Stimulated activated CD8-positive, alpha-beta memory T cell treated with anti-CD3 and anti-CD28 coated beads, Interleukin-2, amount 100 ng/mL, for 1 hour (primary cell): ENCODE results near the gene FBXO21.
A peak's percentile ranks its signal among the peaks of the same experiment; 100 is the strongest.
"Not testable (repeated sequence)": the region's sequence is repeated elsewhere in the genome, so short reads cannot be mapped to it uniquely, and the experiment has no call there.

Experiments used
- DNase-seq, 2 donors: peaks; one replicate each; pipeline ENCODE4 v3.0.0-alpha.2; 2020; ENCODE audit warnings: low read depth in 2 of 2

The FBXO21 gene, protein sequence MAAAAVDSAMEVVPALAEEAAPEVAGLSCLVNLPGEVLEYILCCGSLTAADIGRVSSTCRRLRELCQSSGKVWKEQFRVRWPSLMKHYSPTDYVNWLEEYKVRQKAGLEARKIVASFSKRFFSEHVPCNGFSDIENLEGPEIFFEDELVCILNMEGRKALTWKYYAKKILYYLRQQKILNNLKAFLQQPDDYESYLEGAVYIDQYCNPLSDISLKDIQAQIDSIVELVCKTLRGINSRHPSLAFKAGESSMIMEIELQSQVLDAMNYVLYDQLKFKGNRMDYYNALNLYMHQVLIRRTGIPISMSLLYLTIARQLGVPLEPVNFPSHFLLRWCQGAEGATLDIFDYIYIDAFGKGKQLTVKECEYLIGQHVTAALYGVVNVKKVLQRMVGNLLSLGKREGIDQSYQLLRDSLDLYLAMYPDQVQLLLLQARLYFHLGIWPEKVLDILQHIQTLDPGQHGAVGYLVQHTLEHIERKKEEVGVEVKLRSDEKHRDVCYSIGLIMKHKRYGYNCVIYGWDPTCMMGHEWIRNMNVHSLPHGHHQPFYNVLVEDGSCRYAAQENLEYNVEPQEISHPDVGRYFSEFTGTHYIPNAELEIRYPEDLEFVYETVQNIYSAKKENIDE

DNA sequence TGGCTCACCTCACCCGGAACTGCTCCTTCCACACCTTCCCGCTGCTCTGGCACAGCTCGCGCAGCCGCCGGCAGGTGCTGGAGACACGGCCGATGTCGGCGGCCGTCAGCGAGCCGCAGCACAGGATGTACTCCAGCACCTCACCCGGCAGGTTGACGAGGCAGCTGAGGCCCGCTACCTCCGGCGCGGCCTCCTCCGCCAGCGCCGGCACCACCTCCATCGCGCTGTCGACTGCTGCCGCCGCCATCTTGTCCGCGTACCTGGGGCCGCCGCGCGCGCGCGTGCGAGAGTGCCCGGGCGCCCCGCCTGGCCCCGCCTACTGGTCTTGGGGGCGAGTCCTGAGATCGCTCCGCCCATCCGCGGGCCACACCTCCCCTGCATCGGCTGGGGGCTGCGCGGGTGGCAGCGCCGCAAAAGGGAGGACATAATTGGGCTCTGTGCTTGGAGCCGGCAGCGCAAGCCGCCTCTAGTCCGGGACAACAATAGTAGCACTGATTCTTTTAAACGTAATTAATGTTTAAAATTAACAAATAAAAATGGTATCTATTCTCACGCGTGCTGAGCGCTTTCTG lies at the start of gene FBXO21:
Gene FBXO21, minus strand, starts transcription at position 261 of the 572 bp plus-strand sequence. Its CDS starts 14 bp downstream, at position 247.
- peak; percentile 87 to 89 for DNase-seq

DNA sequence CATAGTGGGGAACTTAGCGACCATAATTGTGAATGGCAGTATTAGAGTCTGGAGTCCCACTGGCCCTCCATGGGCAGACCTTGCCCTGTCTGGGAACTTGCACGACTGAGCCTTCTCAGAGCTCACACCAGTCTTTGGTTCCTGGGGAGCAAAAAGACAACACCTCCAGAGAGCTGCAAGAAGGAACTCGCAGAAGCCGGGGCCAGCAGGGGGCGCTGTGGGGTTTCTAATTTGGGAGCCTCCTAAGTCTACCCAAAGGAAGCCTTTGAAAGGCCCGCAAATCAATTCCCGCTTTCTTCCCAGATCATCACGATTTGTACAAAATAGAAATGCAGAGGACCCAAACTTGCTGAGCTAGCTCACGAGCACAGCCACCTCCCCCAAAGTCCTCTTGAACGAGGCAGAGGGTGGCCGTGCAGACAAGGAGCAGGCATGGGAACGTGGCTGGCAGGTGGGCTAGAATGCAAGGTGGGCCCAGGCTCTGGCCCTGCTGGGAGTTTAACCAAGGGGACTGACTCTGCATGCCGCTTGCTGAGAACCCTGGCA lies 46.3 kb upstream of the FBXO21 start:
- DNase-seq, result peak; percentile 50 to 52

DNA sequence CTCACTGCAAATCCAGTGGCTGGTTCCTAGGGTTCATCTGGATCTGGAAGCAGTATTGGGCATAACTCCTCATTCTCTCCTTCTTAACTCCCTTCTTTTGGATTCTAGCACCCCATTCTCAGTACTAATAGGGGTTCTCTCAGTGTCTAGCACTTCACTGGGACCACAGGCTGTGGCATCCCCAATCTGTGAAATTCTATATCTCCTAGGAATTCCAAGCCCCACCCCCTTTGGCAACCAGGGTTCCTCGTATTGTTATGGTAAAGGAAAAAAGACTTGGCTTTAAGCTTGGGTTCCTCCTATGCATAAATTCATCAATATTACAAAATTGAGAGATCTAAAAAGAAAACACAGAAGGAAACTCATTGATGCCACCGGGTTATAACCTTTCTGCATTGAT lies 45.0 kb upstream of the FBXO21 start:
- DNase-seq, result no peak

DNA sequence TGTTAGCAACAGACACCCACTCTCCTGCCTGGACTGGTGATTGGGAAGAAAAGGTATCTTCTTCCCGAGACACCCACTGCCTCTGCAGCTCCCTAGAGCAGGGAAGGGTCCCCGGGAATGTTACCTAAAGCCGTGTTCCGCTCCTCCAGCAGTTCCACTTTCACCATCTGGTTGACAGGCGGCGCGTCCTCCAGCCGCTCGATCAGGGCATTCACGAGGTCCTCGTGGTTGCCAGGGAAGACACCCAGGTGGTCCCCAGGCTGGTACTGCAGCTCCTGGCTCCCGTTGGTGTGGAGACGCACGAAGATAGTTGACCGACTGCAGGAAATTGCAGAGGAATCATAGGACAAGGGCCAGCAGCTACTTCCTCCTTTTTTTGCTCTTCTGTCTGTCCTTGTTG lies 44.2 kb upstream of the FBXO21 start:
- DNase-seq, result no peak

DNA sequence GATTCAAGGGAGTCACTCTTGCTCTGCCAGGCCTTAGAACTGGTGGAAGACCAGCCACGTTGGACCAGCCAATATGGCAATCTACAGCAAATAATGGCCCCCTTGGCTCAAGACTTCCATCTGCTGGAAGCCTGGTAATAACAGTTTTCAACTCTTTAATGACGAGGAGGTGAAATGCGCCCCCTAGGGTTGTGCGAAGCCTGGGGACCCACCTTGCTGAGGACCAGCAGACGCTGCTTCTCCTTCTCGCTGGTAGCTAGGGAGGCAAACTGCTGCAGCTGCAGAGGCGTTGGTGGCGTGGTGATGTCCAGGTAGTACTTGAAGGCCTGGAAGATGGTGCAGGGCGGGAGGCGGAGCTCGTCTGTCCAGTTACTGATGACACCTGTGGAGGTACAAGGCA lies 41.5 kb upstream of the FBXO21 start:
- no peak for DNase-seq

DNA sequence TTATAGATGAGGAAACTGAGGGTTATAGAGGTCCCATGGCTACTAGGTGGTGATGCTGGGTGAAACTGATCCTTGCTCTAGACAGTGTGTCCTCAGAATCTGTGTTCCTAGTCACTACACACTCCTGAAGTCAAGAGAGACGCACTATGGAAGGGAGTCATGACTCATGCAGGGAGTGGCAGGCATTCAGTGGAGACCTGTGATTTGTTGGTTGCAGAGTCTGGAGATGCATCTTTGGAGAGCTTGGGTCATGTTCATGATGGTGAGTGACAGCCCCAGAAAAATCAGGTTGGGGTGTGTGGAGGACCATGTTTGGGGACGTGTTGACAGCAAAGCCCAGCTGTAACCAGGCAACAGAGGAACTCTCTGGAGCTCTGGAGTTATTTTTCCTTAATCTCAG lies 38.0 kb upstream of the FBXO21 start:
- DNase-seq, result no peak

DNA sequence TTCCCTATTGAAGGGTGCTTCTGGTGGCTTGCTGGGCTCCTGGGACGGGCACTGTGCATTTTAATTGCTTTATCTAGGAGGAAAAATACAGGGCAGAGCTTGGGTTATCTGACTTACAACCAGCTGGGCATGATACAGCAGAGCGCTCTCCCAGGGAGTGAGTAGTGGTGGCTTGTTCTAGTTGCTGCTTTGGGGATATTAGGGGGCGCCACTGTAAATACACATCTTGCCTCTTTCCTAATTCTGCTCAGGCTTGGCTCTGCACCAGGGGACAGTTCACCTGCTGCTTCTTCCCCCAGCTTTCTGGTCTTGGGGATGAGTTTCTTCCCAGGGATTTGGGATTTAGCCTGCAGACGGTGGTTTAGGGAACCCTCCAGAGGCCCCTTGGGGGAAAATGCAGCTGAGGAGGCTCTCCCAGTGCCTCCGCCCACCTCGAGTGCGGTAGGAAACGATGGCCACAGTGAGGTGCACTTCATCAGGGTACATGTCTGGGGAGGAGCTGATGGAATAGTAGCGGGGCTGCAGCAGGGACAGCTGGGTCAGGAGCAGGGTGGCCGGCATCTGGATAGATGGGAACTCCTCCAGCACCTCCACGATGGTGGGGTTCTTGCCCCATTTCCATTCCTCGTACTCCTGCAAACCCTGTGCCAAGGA lies 36.9 kb upstream of the FBXO21 start:
- no peak for DNase-seq

DNA sequence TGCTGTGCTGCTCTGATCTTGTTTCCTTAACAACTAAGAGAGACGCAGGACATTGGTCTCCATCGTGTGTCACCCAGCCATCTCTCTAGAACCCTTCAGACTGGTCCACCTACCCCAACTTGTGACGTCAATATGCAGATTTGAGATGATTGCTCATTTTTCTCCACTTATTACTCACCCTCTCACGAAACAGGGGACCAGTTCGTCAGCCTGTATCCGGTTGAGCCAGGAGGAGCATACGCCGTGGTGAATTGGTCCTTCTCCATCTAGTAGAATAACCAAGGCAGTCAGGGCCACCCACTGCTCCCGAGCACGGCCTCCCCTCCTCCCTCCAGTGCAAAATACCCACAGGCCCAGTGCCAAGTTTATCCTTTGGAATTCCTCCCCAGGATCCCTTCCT lies 36.2 kb upstream of the FBXO21 start:
- no peak for DNase-seq

DNA sequence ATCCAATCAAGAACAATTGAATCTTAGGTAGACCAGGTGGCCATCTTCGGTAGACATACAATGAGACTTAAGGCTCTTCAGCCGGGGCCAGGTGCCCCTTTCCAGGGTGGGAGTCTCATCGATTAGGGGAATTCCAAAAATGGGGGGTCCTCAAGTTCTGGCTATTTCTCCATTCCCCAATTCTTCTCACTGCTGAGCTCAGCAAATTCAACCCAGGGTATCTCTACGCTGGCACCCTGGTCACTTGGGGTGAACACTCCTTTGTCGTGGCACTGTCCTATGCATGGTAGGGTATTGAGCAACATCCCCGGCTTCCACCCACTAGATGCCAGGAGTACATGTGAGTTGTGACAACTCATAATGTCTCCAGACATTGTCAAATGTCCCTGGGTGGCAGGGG lies 34.9 kb upstream of the FBXO21 start:
- no peak for DNase-seq

DNA sequence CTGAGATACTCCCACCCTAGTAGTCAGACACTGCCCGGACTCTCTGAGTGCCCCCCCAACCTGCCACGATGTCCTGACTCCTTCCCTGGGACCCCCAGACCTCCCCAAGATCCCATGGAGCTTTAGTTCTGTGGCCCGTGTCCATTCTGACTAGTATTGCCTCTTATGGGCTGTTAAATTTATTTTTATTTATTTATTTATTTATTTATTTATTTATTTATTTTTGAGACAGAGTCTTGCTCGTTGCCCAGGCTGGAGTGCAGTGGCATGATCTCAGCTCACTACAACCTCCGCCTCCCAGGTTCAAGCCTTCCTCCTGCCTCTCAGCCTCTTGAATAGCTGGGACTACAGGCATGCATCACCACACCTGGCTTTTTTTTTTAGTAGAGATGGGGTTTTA lies 30.7 kb upstream of the FBXO21 start:
- not testable (repeated sequence) for DNase-seq

DNA sequence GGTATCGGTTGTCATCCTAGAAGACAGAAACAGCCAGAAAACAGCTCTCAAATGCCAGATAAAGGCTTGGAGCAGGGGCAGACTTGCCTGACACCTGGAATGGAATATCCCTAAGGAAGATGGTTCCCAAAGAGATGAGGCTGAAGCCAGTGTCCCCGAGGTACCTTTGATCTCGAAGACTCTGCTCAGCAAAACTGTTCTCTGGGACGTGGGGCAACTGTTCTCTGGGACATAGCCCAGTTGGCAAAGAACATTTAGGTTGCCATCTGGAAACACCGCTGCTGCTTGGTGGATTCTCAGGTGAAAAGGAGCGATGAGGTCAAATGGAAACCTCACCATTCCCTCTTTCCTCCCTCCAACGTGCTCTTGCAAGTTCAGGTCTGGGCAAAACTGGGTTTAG lies 27.9 kb upstream of the FBXO21 start:
- no peak for DNase-seq

DNA sequence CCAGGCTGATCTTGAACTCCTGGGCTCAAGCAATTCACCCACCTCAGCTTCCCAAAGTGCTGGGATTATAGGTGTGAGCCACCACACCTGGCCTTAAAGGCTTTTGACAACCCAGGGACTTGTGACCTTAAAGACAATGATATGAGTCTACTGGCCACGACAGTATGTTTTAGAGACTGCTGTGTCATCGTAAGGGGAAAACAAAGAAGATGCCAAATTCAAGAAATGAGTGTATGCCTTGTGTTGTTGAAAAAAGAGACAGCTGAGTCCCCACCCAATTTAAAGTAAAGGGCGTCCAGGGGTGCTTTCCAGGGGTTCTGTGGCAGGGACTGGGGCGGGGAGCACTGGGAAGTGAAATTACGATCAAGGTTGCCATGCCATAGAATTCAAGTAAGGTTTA lies 26.4 kb upstream of the FBXO21 start:
- DNase-seq, result no peak

DNA sequence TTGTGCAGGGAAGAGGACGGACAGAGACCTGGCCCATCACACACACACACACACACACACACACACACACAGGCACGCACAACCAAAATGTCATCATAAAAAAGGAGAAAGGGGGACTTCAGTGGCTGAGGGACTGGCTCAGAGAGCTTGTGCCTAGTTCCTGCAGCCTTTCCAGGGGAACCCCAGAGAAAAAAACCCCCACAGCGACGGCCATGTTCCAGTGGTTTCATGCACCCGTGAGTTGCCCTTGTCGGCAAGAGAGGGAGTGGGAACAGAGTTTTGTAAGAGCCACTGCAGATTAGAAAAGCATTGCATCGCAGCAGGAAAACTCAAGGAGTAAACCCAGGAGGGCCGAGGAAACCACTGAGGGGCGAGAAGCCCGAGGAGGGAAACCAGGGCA lies 24.5 kb upstream of the FBXO21 start:
- no peak for DNase-seq

DNA sequence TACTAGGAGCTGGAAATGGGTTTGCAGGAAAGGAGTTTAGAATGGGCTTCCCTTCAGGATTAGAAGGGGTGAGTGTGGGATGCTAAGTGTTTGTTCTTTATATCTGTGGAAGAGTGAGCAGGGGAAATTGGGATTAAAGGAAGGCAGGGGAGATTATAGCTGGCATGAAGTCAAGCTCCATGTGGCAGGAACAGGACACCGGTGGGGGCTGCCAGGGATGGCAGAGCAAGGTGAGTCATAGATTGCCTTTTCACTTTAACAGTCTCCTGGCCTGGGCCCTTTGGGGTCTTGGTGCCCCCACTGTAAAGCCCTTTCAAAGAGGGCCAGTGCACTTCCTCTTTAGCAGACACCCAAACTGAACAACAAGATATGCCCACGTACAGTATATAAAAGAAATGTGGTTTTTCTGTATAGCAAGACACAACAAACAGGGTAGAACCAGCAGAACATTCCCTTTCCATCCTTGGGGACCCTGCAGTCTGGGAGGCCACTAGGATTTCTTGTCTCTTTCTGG lies 23.1 kb upstream of the FBXO21 start:
- no peak for DNase-seq

DNA sequence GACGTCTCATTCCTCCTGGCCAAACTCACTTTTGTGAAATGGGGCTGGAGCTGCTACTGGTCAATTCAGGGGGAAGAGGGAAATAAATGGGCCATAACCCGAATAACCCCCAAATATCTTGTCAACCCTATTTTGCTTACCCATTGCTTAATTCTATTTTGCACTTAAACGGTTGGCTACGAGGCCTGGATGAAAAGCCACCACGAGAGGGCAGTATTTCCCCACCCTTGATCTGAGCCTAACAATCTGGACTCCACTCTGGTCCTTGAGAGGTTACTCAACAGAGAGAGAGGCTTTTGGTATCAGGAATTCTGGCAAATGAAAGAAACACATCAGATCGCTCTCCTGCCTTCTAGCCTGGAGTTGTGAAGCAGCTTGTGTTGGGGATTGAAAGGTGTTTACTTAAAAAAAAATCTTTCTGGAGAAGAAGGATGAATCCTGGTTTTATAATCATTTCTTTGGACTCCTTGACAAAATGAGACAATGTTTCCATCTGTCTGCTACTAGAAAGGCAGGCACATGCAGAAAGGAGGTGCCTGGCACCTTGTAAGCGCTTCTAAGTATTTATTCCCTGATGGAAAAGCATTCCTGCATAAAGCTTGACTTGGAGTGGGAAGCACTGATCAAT lies 22.4 kb upstream of the FBXO21 start:
- DNase-seq, result peak; percentile 27 to 35

DNA sequence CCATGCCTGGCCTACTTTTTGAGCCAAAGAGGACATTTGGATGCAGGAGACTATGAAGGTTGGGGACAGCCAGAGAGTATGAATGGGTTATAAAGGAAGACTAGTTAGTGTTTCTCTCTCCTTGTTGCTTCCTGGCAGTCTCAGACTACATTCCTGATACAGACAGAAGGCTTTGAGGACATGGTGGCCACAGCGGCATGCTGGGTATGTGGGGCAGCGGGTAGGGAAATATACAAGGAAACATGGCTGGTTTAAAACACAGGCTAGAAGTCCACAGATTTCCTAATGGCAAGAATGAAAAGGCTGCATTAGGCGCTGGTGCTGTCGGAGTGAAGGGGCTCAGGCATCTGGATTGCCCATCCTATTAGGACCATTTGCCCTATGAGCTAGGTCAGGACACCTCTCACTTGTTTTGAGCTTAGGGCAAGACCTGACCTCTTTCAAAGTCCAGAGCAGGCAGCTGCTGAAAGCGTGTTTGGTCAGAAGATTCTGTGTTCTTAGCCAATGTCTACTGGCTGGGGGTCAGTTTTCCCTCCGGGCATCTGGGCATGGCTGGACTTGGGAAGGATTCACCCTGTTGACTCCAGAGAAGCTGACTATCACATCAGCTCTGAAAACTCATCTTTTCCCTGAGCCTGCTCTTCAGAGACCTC lies 20.1 kb upstream of the FBXO21 start:
- DNase-seq, result no peak

DNA sequence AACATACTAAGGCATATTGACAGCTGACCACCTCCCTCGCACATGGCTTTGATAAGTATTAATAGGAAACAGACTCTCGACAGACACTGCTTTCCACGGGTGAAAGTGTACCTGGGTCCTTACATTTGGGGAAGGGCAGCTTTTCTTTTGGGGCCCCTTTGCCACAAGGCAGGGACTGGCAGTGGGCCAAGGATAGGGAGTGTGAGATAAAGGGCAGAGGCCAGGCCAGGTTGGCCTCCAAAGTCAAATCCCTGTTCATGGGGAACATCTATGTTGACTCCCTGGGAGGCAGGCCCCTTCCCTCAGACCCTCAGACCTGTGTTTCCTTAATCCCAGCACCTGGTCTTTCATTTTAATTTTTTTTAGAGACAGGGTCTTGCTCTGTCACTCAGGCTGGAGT lies 19.4 kb upstream of the FBXO21 start:
- DNase-seq, result no peak

DNA sequence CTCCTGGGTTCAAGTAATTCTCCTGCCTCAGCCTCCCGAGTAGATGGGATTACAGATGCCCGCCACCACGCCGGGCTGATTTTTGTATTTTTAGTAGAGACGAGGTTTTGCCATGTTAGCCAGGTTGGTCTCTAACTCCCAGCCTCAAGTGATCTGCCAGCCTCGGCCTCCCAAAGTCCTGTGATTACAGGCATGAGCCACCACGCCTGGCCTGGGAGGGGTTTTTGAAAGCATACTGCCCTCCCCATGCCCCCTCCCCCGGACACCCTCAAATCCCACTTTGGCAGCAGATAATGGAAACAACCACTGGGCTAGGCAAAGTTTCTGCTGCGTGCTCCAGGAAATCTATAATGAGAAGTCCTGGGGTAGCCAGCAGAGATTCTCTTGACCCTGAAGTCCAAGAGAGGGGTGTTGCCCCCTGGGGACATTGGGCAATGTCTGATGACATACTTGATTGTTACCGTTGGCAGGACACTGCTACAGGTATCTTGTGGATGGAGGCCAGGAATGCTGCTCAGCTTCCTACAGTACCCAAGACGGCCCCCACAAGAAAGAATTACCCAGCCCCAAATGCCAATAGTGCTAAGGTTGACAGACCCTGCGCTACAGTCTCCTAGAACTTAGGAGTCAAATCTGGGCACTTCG lies 18.7 kb upstream of the FBXO21 start:
- DNase-seq, result no peak

DNA sequence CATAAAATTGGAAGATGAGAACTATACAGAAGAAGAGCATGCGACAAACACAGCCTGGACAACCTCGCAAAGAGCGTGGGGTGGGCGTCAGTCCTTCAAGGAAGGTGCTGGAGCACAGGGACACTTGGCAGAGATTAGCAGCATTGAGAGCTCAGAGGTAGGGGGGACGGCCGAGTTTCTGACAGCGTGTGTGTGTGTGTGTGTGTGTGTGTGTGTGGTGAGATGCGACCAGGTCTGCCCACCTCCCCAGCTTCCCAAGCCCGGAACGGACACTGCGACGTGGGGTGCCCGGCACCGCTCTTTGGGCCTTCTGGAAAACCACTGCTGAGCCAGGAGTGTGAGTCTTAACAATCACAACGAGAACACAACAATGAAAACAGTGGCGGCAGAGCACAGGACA lies 17.9 kb upstream of the FBXO21 start:
- DNase-seq, result no peak

DNA sequence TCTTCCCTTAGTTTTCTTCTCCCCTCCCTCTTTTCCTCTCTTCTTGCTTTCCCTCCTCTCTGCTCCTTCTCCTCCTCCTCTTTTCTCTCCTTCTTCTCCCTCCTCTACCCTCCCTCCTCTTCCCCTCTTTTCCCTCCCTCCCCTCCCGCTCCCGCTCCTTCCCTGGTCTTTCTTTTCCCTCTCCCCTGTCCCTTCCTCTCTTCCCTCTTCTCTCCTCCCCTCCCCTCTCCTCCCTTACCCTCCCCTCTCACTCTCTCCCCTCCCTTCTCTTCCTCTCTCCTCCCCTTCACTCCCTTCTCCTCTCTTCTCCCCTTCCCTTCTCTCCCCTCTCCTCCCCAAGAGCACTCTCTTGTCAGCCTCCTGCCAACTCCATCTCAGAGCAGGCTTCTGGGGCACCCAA lies 17.4 kb upstream of the FBXO21 start:
- DNase-seq, result no peak

DNA sequence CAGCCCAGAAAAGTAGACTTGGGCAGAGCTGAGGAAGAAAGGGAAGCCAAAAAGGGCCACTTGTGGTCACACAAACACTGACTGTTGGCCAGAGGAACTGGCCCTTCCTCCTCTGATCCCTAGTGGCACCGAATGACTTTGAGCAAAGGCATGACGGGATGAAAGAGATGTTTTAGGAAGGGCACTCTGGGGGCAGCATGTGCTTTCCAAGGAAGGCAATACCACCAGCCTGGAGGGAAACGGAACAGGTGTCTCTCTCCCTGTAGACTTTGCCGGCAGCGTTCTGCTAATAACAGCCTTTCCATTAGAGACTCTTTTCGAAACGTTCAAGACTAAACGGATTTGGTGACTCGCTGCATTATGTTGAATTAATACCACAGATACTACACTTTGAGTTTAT lies 12.3 kb upstream of the FBXO21 start:
- no peak for DNase-seq
